HG03575 (cell line): ENCODE data around the gene UBA1.

Source experiments
- ATAC-seq: cut with Tn5 transposase; IDR thresholded peaks from one replicate; pipeline ENCODE4 v1.9.1; 2021; ENCODE audit not compliant: unreplicated experiment, insufficient number of reproducible peaks, low FRiP score; ENCODE audit errors: extremely low read depth

The UBA1 gene

DNA sequence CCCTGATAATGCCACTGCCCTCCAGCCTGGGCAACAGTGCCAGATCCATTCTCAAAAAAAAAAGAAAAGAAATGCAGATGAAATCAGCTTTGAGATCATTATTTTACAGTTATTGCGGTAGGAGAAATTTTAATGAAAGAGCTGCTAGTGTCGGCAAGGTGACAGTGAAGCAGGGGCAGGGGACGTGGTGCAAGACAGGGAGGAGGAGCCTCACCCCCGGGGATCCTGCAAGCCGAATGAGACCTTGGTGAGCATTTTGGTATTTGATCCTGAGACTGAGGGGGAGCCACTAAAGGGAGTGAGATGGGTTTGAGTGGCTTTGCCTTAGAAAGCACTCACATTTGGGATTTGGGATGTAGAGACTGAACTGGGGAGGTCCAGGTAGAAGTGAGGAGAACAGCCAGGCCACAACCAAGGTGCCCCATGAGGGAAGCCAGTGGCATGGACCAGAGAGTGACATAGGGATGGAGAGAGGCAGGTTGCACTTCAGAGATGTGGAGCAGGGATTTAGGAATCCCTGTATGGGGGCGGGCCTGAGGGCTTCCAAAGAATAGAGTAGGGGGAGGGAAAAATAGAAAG, 25.0 kb upstream of the UBA1 start:
- no peak for ATAC-seq

DNA sequence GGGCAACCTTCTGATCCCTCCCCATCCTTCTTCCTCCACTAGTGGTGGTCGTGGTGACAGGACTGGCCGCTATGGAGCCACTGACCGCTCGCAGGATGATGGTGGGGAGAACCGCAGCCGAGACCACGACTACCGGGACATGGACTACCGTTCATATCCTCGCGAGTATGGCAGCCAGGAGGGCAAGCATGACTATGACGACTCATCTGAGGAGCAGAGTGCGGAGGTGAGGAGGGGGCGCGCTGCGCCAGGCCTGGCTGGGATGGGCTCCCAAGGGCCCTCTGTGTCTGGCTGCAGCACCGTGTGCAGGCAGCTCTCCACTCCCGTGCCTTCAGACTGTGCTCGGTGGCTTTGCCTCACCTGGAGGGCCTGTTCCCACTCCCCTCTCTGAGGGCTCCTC, 24.4 kb upstream of the UBA1 start:
- ATAC-seq: no peak

DNA sequence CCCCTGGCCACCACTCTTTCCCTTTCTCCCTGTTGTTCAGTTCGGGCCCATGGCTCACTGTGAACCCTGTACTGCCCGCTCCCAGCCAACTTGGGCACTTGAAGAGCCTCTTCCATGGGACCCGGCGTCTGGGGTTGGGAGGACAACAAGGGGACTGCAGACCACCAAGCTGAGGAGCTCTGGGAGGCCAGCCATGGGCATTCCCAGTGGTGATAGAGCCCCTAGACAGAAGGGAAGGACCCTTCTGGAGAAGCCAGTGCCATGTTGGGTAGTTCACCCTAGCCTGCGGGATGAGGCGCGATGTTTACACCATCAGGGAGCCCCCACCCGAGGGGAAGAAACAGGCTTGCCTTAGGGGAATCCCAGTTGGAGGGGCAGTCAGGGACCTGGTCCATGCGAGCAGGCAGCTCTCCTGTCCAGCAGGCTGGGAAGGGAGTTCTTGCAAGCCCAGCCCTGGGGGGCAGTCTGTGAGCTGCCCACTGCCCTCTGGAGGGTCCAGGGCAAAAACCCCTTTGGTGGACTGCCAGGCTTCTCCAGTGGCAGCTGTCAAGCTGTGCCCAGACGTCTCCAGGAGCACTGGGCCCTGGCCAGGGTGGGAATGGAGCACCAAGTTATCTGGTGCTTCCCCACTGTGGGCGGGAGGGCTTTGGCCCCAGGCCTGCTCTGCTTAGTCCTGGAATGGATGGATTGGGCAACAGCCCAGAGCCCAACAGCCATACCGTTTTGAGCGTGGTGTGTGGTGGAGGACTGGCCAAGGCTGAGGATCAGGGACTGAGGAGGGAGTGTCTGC, 23.7 kb upstream of the UBA1 start:
- no peak for ATAC-seq

DNA sequence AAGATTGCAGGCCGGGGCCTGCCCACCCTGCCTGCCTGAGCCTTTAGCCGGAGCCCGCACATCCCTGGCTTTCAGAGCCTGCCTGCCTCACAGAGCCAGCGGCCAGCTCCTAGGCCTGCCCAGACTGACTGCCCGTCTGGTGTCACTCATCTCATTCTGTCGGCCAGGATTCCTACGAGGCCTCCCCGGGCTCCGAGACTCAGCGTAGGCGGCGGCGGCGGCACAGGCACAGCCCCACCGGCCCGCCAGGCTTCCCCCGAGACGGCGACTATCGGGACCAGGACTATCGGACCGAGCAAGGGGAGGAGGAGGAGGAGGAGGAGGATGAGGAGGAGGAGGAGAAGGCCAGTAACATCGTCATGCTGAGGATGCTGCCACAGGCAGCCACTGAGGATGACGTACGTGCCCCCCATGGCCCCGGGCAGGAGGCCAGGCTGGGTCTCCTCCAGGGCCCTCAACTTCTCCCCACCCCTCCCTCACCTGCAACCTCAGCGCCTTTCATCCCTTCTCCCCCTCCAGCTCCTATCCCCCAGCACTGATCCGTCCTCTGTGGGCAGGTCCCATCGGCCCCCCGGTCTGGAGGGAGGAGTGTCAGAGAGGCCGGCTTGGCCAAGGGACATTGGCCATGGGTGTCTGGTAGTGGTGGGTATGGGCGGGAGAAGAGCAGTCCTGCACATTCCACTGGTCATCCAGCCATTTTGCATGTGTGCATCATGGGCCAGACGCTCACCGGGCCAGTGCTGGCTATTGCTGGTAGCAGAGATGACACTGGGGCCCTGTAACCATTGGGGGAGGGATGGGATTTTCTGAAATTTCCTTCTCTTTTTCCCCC, 22.6 kb upstream of the UBA1 start:
- ATAC-seq: no peak

DNA sequence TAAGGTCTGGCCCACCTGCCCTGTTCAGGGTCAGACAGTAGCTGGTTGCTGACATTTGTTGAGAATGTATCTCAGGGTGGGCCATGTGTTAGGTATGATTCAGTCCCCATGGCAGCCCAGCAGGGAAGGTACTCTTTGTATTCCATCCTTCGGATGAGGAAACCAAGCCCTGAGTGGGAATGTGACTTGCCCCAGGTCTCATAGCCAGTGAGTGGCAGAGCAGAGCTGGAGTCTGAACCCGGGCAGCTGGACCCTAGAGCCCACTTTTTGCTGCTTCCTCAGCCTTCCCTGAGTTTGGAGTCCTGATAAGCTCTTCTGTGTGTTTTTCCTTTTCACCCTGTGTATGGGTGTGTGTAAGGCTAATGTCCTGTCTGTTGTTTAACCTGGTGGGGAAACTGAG, 21.6 kb upstream of the UBA1 start:
- no peak for ATAC-seq

DNA sequence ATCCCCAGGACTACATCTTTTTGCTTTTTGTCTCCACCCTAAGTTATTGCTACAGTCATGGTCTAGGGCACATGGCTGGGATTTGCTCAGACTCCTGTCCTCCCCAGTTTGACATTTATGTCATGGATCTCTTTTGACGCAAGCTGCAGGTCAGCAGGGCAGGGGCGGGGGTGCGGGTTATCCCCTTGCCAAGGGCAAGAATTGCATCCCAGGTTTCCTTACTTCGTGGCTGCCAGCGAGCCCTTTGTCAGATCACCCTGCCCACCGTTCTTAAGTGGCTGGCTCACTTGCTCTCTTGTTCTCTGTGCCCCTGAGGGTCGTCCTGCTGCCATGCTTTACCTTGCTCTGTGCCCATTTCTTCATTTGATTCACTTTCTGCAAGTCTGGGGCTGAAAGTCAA, 21.1 kb upstream of the UBA1 start:
- no peak for ATAC-seq

DNA sequence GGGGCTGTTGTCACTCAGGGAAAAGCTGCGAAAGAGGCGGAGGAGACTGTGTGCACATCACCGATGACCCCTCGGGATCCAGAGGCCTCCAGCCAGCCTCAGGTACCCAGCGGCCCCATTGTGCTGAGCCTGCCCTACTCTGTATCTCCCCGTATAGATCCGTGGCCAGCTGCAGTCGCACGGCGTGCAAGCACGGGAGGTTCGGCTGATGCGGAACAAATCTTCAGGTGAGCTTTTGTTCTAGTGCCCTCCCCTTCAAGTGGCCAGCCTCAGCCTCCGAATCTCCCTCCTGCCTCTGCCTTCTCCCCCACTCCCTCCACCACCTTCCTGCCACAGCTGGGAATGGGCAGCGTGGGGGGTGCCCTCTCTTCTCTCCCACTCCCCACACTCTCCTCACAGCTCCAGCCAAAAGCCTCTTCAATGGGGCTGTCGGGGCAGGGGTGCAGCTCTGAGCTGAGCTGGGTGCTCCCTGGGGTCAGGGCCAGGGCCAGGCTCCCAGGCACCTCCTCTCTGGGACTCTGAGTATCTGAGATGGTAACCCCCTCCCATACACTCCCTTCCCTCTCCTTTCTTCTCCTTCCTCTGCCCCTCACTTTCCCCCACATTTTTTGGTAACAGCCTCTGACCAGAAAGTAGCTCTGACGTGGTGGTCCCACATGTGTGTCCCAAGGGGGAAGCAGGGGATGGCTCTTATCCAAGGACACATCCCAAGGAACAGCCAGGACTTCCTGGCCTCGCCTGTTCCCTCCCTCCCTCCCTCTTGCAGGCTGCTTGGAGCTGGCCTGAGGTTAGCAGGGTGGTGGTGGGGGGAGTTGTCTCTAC, 20.4 kb upstream of the UBA1 start:
- ATAC-seq: no peak

DNA sequence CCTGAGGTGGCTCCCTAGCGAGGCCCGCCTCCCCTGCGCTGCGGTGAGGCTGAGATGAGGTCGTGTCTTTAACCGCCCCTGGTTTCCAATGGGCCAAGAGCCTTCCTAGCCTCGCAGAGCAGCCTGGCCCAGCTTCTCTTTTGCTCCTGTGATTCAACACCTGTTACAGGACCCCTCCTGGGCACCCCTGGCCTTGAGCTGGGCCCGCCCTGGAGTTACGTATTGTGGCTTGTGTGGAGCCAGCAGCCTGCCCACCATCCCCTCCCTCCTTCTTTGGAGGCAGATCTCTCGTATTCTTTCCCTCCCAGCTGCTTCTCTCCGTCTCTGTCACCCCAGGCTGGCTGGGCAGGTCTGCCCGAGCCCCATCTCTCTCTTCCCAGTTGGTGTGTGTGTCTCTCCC, 19.3 kb upstream of the UBA1 start:
- no peak for ATAC-seq

DNA sequence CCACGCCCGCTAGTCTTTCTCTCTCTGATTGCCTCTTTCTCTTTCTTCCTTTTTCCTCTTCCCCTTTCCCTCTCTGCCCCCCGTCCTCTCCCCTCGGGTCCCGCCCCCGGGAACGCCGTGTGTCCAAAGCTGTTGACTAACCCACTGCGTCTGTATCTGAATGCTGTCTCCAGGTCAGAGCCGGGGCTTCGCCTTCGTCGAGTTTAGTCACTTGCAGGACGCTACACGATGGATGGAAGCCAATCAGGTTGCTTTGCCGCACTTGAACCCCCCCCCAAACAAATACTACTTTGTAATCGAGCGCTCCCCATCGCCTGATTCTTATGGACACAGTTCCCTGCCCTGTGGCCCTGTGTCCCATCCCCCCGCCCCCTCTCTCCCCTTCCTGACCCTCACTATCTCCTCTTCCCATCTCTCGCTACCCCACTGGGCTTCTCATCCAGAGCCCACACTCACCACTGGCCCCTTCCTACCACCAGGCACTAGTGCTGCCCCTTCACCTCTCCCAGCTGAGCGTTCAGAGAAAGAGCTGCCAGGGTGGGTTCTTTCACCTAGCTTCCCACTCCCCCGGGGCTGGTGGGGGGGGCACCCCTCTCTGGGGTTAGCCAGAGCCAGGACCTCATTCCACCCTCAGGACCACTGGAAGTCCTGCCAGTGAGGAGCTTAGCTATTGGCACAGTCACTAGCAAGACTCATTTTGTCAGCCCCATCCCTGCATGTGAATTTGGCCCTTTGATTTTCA, 18.6 kb upstream of the UBA1 start:
- ATAC-seq: no peak

DNA sequence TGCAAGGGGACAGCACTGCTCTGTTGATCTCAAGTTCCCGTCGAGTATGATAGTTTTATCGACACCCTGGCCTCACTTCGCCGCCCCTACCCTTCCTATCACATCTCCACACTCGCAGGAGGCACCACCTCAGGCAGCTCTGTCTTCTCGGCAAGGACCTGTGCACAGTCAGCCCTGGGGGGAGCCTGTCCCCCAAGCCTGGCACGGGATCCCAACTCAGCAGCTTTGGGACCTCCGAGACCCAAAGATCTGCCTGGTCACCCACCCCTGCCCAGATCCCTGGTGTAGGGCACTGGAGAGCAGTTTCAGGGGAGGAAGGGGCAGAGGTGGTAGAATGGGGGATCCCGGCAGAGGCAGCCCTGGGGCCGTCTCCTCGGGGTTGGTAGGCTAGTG, 18.0 kb upstream of the UBA1 start:
- no peak for ATAC-seq

DNA sequence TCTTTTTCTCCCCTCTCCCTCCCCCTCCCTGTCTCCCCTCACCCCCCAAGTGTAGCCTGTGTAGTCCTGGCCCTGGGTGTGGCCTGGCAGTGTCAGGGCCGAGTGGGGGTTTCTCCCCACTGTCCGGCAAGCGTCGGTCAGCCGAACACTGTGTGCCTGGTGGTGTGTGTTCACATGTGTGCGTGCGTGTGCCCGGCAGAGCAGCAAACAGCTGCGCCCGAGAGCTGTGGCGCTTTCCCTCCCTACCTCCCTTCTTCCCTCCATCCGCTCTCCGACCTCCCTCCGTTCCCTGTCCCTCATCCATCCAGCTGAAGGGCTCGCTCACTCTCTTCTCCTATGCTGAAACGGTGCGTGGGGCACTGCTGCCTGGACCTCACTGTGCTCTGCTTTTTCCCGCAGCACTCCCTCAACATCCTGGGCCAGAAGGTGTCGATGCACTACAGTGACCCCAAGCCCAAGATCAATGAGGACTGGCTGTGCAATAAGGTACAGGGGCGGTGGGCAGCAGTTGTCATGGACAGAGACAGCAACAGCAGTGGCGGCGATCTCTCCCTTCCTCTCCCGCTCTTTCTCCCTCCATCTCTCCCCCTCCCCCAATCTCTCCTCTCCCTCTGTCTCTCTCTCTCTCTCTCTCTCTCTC, 17.4 kb upstream of the UBA1 start:
- no peak for ATAC-seq

DNA sequence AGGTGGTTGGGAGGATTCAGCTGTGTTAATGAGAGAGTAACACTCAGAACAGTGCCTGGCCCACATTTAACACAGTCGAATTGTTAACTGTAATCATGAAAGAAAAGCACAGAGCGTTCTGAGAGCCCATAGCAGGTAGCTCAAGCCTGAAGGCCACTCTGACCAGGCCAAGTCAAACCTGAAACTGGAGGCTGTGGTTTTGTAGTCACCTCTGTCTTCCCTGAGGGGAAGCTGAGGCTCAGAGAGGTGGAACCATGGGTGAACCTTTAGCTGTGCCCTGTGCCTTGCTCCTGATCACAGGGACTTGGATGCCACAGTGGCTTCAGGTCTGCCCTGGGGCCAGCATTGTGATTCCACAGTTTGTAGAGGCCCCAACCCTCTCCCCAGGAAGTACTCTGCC, 16.6 kb upstream of the UBA1 start:
- ATAC-seq: no peak

DNA sequence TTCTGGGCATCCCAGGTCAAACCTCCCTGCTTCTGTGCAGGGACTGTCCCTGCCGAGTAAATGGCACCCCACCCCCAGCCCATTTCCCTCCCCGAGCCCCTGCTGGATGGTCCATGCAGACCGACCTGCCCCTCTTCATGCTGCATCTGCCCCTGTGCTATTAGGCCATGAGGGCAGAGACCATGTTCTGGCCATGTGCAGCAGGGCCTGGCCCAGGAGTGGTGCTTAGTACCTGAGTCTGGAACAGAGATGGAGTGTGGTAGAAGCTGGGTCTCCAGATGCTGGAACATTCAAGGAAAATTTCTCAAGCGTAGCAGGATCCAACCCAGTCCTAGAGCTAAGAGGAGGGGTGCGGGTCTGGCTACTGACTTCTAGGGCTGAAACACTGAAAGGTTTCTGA, 15.3 kb upstream of the UBA1 start:
- ATAC-seq: no peak

DNA sequence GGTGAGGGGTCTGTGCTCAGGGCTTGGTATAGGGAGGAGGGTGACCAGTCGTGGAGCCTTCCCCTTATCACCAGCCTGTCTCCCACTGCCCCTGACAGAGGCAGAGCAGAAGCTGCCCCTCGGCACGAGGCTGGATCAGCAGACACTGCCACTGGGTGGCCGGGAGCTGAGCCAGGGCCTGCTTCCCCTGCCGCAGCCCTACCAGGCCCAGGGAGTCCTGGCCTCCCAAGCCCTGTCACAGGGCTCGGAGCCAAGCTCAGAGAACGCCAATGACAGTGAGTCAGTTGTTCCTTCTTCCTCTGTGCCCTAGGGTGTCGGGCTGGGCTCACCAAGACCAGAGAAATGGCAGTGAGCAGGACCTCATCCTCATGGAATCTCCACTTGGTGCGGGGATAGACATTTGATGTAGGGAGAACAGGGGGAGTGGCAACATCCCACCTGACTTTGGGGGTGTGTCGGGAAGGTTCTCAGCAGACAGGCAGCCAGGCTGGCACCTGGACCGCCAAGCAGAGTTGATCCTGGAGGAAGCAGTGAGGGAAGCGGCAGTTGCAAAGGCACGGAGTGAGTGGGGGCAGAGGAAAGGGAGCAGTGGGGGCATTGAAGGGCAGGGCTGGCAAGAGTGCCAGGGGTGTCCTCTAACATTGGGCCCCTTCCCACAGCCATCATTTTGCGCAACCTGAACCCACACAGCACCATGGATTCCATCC, 14.3 kb upstream of the UBA1 start:
- ATAC-seq: no peak

DNA sequence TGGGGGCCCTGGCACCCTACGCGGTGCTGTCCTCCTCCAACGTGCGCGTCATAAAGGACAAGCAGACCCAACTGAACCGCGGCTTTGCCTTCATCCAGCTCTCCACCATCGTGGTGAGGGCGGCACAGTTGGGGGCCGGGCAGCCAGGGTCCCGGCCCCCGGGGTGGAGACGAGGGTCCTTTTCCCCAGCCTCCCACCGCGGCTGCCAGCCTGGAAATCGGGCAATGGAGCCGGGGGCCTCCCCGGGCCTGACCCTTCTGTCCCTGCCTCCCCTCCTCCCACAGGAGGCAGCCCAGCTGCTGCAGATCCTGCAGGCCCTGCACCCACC, 13.7 kb upstream of the UBA1 start:
- ATAC-seq: no peak

DNA sequence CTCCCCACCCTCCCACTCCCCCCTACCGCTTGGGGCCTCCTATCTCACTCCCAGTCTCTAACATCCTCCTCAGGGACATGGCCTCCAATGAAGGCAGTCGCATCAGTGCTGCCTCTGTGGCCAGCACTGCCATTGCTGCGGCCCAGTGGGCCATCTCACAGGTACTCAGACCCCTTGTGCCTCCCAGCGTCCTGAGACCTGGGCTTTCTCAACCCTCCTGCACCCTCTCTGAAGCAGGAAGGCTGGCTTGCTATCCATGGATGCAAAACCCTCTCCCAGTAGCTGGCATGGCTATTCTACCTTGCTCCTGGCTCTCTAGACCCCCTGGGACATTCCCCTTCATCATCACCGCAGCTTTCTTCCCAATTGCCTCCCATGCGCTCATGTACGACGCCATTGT, 13.3 kb upstream of the UBA1 start:
- no peak for ATAC-seq

DNA sequence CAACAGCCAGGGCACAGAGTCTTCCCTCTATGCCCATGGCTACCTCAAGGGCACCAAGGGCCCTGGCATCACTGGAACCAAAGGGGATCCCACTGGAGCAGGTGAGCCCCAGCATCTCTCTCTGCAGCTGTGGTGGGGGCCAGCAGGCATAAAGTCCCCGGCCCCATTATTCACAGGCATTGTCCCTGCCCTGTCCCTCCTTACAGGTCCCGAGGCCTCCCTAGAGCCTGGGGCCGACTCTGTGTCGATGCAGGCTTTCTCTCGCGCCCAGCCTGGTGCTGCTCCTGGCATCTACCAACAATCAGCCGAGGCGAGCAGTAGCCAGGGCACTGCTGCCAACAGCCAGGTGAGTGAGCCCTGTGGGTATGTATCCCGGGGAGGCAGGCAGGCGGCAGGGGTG, 12.3 kb upstream of the UBA1 start:
- no peak for ATAC-seq

DNA sequence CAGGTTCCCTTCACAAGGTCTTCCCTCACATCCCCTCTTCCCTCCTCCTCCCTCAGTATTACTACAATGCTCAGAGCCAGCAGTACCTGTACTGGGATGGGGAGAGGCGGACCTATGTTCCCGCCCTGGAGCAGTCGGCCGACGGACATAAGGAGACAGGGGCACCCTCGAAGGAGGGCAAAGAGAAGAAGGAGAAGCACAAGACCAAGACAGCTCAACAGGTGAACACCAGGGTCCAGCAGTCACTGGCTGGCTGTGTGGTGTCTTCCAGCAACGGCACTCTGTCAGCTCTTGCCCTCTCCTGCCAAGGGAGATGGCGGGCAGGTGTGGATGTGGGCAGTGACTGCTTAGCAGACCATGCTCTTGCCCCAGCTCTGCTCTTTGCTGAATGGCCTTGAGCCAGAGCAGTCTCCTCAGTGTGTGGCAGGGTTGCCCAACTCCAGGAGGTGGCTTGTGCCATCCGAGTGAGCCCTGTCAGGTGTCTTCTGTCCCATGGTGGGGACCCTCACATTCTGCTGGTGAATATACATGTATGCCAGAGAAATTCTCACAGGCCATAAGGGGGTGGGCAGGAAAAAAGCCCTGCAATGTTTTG, 11.4 kb upstream of the UBA1 start:
- no peak for ATAC-seq
